Prostate gland (tissue), 2 donors: ENCODE results near the gene ATAD2B.

Source experiments
- CTCF ChIP-seq, 4 experiments: fragments of 200-600 bp in 2 of 4; fragments of 450-650 bp in 2 of 4; sonication (generic) in 2 of 4; IDR thresholded peaks; 1 replicate in 3 of 4; 2 replicates in 1 of 4; pipeline ENCODE4 v1.5.1; 2016 to 2019; ENCODE audit warnings: antibody characterized with exemption in 4 of 4, mild to moderate bottlenecking in 2 of 4, moderate library complexity in 2 of 4
- POLR2A ChIP-seq: fragments of 450-650 bp; IDR thresholded peaks from one replicate; pipeline ENCODE4 v1.6.1; 2016; ENCODE audit warnings: antibody characterized with exemption, mild to moderate bottlenecking
- POLR2AphosphoS5 ChIP-seq: sonication (generic); formaldehyde crosslinking; IDR thresholded peaks from one replicate; pipeline ENCODE4 v1.6.1; 2017; ENCODE audit warnings: antibody characterized with exemption

- no peak for TF ChIP-seq CTCF (IDR thresholded peaks at IDR 0.05)
- no peak for TF ChIP-seq POLR2A
- TF ChIP-seq POLR2AphosphoS5, result no peak
Observed at GRCh38 chr2:23718931-23719700, 207.8 kb downstream of the ATAD2B start.
